ENCODE results near the gene KIAA1549.
"Not testable (repeated sequence)": the region's sequence is repeated elsewhere in the genome, so short reads cannot be mapped to it uniquely, and the experiment has no call there.

The KIAA1549 gene

DNA sequence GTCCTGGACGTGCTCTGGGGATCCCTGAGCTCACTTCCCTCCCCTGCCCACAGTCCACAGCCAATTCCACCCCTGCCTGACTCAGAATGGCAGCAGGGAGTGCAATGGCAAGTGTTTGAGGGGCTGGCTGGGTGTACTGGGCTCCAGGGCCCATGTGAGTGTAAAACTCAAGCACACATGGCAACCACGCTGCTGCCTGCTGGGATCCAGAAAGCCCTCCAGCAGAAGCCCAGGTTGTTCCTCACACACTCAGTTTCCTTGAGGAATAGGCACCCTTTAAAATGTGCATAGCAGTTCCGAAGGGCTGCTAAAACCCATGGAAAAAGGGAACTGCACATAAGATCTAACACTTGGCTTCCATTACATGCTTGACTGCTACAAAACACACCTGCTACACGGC, 171.8 kb downstream of the KIAA1549 start:
- DNase-seq (ENCODE audit: low read depth), result no peak

- no peak for DNase-seq (ENCODE audit: low read depth)
These were observed 176.6 kb downstream of the KIAA1549 start for GRCh38 chr7:138804618-138805017.

DNA sequence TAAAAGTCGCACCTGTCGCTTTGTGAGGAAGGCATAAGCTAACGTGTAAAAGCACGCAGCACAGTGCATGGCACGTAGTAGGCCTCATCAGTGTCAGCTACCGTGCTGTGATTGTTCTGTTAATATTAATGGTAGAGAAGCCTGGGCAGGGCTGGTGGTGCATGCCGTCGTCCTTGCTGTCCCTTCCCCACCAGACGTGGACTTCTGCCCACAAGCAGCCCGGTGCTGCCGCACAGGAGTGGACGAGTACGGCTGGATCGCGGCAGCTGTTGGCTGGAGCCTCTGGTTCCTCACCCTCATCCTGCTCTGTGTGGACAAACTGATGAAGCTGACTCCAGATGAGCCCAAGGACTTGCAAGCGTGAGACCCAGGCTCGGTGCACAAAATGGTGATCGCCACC, 178.5 kb downstream of the KIAA1549 start:
- DNase-seq (ENCODE audit: low read depth), result no peak

DNA sequence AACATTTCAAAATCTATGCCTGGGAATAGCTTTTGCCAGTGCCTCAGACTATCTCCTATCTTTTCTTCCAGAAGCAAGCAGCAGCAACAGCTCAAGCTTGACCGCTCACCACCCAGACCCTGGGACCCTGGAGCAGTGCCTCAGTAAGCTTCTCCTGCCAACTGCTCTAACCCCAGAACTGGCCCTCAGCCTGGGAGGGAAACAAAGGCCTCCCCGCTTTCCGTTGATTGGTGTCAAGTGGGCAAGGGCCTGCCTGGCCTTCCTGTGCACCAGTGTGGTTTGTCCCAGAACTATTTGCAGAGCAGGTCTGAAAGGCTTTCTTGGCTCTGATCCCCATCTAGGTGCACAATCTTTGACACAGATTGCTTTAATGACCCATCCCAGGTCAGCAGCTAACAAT, 179.9 kb downstream of the KIAA1549 start:
- DNase-seq (ENCODE audit: low read depth), result no peak

- no peak for DNase-seq (ENCODE audit: low read depth)
These were observed 181.7 kb downstream of the KIAA1549 start for GRCh38 chr7:138799336-138800000.

GRCh38 chr7:138798836-138799235, 182.4 kb downstream of the KIAA1549 start:
- DNase-seq (ENCODE audit: low read depth), result no peak

DNA sequence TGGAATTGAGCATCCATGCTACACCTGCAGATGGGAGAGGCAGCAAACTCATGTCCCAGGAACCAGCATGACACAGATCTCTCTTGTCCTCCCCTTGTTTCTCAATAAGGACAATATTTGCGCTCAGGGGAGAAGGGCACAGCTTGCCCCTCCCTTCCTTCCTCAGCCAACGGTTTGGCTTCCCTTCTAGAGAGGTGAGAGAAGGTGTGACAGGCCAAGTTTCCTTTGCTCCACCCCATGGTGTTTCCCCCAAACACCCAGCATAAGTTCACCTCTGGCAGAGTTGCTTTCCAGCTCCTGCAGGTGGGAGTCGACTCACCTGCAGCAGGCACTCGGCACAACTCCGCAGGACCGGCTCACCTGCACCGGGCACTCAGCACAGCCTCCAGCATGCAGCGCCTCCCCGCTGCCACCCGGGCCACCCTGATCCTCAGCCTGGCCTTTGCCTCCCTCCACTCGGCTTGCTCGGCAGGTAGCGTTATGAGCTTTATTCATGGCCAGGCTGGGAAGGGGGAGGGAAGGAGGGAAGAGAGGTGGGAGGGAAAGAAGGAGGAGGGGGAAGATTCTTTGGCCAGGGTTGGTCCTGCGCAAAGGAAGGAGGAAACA, 183.4 kb downstream of the KIAA1549 start, which contains the start of the genes ATP6V0A4 and TMEM213:
ATP6V0A4 (minus strand) TSS at position 482 of the 606 bp plus-strand sequence. CDS start 26,949 bp downstream, outside the sequence.
TMEM213 (plus strand) TSS at position 280 of the 606 bp plus-strand sequence; CDS start at position 391, 111 bp downstream.
- DNase-seq (ENCODE audit: low read depth), result no peak

- not testable (repeated sequence) for DNase-seq (ENCODE audit: low read depth)
These were observed 184.1 kb downstream of the KIAA1549 start for GRCh38 chr7:138797046-138797445.

DNA sequence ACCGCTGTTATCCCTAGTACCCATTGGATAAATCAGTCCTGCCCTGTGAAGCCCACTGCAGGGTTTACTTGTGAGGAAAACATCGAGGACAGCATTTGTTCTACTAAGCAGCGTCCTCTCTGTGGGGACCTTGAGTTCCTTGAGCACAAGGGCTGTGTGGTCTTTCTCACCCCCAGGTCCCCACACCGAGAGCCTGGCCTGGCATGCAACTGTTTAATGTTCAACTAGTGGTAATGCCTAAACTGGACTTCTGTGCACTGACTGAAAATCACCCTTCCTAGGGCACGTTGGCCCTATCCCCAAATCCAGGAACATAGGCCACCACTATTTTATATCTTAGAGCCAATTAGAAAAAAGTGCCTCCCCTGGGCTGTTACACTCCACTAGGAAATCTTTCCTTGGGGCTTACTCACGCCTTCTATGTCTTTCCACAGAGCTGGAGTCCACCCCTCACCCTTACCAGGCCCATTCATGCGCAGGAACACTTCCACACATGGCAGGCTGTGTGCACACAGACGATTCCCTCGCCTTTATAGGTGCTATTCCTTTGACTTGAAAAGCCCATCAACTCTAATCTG, 185.1 kb downstream of the KIAA1549 start:
- DNase-seq (ENCODE audit: low read depth), result no peak

GRCh38 chr7:138785587-138786437, 195.4 kb downstream of the KIAA1549 start:
- no peak for DNase-seq (ENCODE audit: low read depth)

GRCh38 chr7:138784692-138785091, 196.5 kb downstream of the KIAA1549 start:
- DNase-seq (ENCODE audit: low read depth), result no peak
